SJSA1 (cell line): ENCODE measurements around the gene NCKAP5. TPM values are rescaled to one million over a fixed set of nuclear protein-coding genes. Genes with fewer than 3 reads are reported as not detected.

ENCODE experiments used
- DNase-seq, 2 experiments: peaks; one replicate each; pipeline ENCODE4 v3.0.0-alpha.2; 2015 to 2020; ENCODE audit warnings: low spot score in 2 of 2, low read depth in 1 of 2
- H3K27ac ChIP-seq: fragments of 250-450 bp; sonication (Bioruptor Pico); 2 replicates; pipeline ENCODE4 v1.5.1; 2020; ENCODE audit warnings: mild to moderate bottlenecking, moderate library complexity
- H3K27me3 ChIP-seq: fragments of 250-450 bp; sonication (Bioruptor Pico); replicated peaks from 2 replicates; pipeline ENCODE4 v1.5.1; 2020; ENCODE audit warnings: mild to moderate bottlenecking, moderate library complexity
- H3K36me3 ChIP-seq: fragments of 250-450 bp; sonication (Bioruptor Pico); 2 replicates; pipeline ENCODE4 v1.5.1; 2020; ENCODE audit warnings: mild to moderate bottlenecking
- H3K4me1 ChIP-seq: fragments of 250-450 bp; sonication (Bioruptor Pico); replicated peaks from 2 replicates; pipeline ENCODE4 v1.6.1; 2021; ENCODE audit warnings: mild to moderate bottlenecking
- H3K4me3 ChIP-seq: fragments of 250-450 bp; sonication (Bioruptor Pico); 2 replicates; pipeline ENCODE4 v1.5.1; 2020; ENCODE audit warnings: mild to moderate bottlenecking
- H3K9me3 ChIP-seq: fragments of 250-450 bp; sonication (Bioruptor Pico); replicated peaks from 2 replicates; pipeline ENCODE4 v1.5.1; 2020; ENCODE audit warnings: mild to moderate bottlenecking
- total RNA-seq: library from RNA; depleted of rRNA; stranded (reverse); fragments of >200 nt; shearing (Covaris generic); gene quantifications from 2 replicates; pipeline ENCODE4 v1.2.3, GENCODE V29; 2014

The NCKAP5 gene
- total RNA-seq, 1 experiment from 2014 or later, result 2.5 TPM

GRCh38 chr2:133591164-133591563 is 22.9 kb upstream of the NCKAP5 start:
- peaks cover 6% of the 10 kb centered on the region for H3K4me1 ChIP-seq
- DNase-seq, result no peak
- H3K36me3 ChIP-seq, result no peaks in the 10 kb centered on the region
- no peaks in the 10 kb centered on the region for H3K9me3 ChIP-seq
- no peak overlapping the region for H3K27ac ChIP-seq
- no peaks in the 10 kb centered on the region for H3K27me3 ChIP-seq
- H3K4me3 ChIP-seq, result no peak overlapping the region

GRCh38 chr2:133589456-133589855 is 21.2 kb upstream of the NCKAP5 start:
- DNase-seq, result no peak
- no peaks in the 10 kb centered on the region for H3K9me3 ChIP-seq
- peaks cover 6% of the 10 kb centered on the region for H3K4me1 ChIP-seq
- H3K4me3 ChIP-seq, result no peak overlapping the region
- no peaks in the 10 kb centered on the region for H3K27me3 ChIP-seq
- no peak overlapping the region for H3K27ac ChIP-seq
- no peaks in the 10 kb centered on the region for H3K36me3 ChIP-seq

- no peaks in the 10 kb centered on the region for H3K27me3 ChIP-seq
- no peaks in the 10 kb centered on the region for H3K36me3 ChIP-seq
- no peaks in the 10 kb centered on the region for H3K9me3 ChIP-seq
- no peak for DNase-seq
- no peak overlapping the region for H3K27ac ChIP-seq
- peaks cover 6% of the 10 kb centered on the region for H3K4me1 ChIP-seq
- H3K4me3 ChIP-seq, result no peak overlapping the region
Measured at GRCh38 chr2:133588144-133588543, 19.9 kb upstream of the NCKAP5 start.

GRCh38 chr2:133586978-133587377 is 18.7 kb upstream of the NCKAP5 start:
- Histone ChIP-seq H3K4me1 (peaks cover 6% of the 10 kb centered on the region), H3K27ac (no peak overlapping the region), H3K27me3 (no peaks in the 10 kb centered on the region), H3K4me3 (no peak overlapping the region), H3K36me3 (no peaks in the 10 kb centered on the region), H3K9me3 (no peaks in the 10 kb centered on the region)
- DNase-seq, result no peak

- Histone ChIP-seq H3K27ac (no peak overlapping the region), H3K27me3 (no peaks in the 10 kb centered on the region), H3K4me1 (no peaks in the 10 kb centered on the region; the same call in 1 of the 2 replicates), H3K9me3 (no peaks in the 10 kb centered on the region), H3K4me3 (no peak overlapping the region), H3K36me3 (no peaks in the 10 kb centered on the region)
- DNase-seq, result no peak
Measured at GRCh38 chr2:133581010-133581760, 12.9 kb upstream of the NCKAP5 start.

GRCh38 chr2:133579274-133579673 is 11.0 kb upstream of the NCKAP5 start:
- no peaks in the 10 kb centered on the region; the same call in 1 of the 2 replicates for H3K4me1 ChIP-seq
- no peak overlapping the region for H3K4me3 ChIP-seq
- no peaks in the 10 kb centered on the region for H3K36me3 ChIP-seq
- H3K27ac ChIP-seq, result no peak overlapping the region
- H3K9me3 ChIP-seq, result no peaks in the 10 kb centered on the region
- no peaks in the 10 kb centered on the region for H3K27me3 ChIP-seq
- no peak for DNase-seq

GRCh38 chr2:133576714-133577113 is 8.5 kb upstream of the NCKAP5 start:
- Histone ChIP-seq H3K4me1 (no peaks in the 10 kb centered on the region; the same call in 1 of the 2 replicates), H3K27me3 (no peaks in the 10 kb centered on the region), H3K36me3 (no peaks in the 10 kb centered on the region), H3K27ac (no peak overlapping the region), H3K4me3 (no peak overlapping the region), H3K9me3 (no peaks in the 10 kb centered on the region)
- no peak for DNase-seq

- Histone ChIP-seq H3K36me3 (no peaks in the 10 kb centered on the region), H3K4me1 (peaks cover 2% of the 10 kb centered on the region), H3K9me3 (no peaks in the 10 kb centered on the region), H3K27ac (no peak overlapping the region), H3K4me3 (no peak overlapping the region), H3K27me3 (no peaks in the 10 kb centered on the region)
- DNase-seq, result no peak
Measured at GRCh38 chr2:133574620-133575019, 6.4 kb upstream of the NCKAP5 start.

GRCh38 chr2:133574186-133574585 is 5.9 kb upstream of the NCKAP5 start:
- Histone ChIP-seq H3K4me3 (no peak overlapping the region), H3K27me3 (no peaks in the 10 kb centered on the region), H3K36me3 (no peaks in the 10 kb centered on the region), H3K9me3 (no peaks in the 10 kb centered on the region), H3K4me1 (peaks cover 6% of the 10 kb centered on the region), H3K27ac (no peak overlapping the region)
- no peak for DNase-seq

- DNase-seq, result no peak
- H3K27me3 ChIP-seq, result no peaks in the 10 kb centered on the region
- no peak overlapping the region for H3K4me3 ChIP-seq
- no peaks in the 10 kb centered on the region for H3K36me3 ChIP-seq
- H3K9me3 ChIP-seq, result no peaks in the 10 kb centered on the region
- H3K27ac ChIP-seq, result no peak overlapping the region
- H3K4me1 ChIP-seq, result peaks cover 12% of the 10 kb centered on the region
Measured at GRCh38 chr2:133573491-133574162, 5.4 kb upstream of the NCKAP5 start.

- H3K27me3 ChIP-seq, result no peaks in the 10 kb centered on the region
- H3K36me3 ChIP-seq, result no peaks in the 10 kb centered on the region
- no peak for DNase-seq
- H3K27ac ChIP-seq, result no peak overlapping the region
- no peak overlapping the region for H3K4me3 ChIP-seq
- no peaks in the 10 kb centered on the region for H3K9me3 ChIP-seq
- H3K4me1 ChIP-seq, result peaks cover 33% of the 10 kb centered on the region
Measured at GRCh38 chr2:133571249-133571648, 3.0 kb upstream of the NCKAP5 start.

- H3K27me3 ChIP-seq, result no peaks in the 10 kb centered on the region
- H3K9me3 ChIP-seq, result no peaks in the 10 kb centered on the region
- no peaks in the 10 kb centered on the region for H3K36me3 ChIP-seq
- no peak overlapping the region for H3K4me3 ChIP-seq
- peaks cover 33% of the 10 kb centered on the region for H3K4me1 ChIP-seq
- no peak for DNase-seq
- no peak overlapping the region for H3K27ac ChIP-seq
Measured at GRCh38 chr2:133570542-133570941, 2.3 kb upstream of the NCKAP5 start.

- no peaks in the 10 kb centered on the region for H3K36me3 ChIP-seq
- peak in 1 of 2 experiments; percentile 15 for DNase-seq
- H3K4me3 ChIP-seq, result no peak overlapping the region
- no peak overlapping the region for H3K27ac ChIP-seq
- H3K9me3 ChIP-seq, result no peaks in the 10 kb centered on the region
- H3K27me3 ChIP-seq, result no peaks in the 10 kb centered on the region
- H3K4me1 ChIP-seq, result peaks cover 33% of the 10 kb centered on the region
Measured at GRCh38 chr2:133569286-133569830, 1.1 kb upstream of the NCKAP5 start.

GRCh38 chr2:133568598-133568997 is 335 bp upstream of the NCKAP5 start:
- no peaks in the 10 kb centered on the region for H3K36me3 ChIP-seq
- DNase-seq, result no peak
- peak overlapping the region; percentile 34 for H3K4me3 ChIP-seq
- H3K27me3 ChIP-seq, result no peaks in the 10 kb centered on the region
- H3K4me1 ChIP-seq, result peaks cover 33% of the 10 kb centered on the region
- peak overlapping the region; percentile 64 for H3K27ac ChIP-seq
- H3K9me3 ChIP-seq, result no peaks in the 10 kb centered on the region
